ENCODE measurements around the gene MAST4. TPM values are rescaled to one million over a fixed set of nuclear protein-coding genes. Genes with fewer than 3 reads are reported as not detected.

Gene MAST4
- polyA plus RNA-seq, 1 experiment: 11.6 TPM

- TF ChIP-seq CTCF (IDR thresholded peaks at IDR 0.05; ENCODE audit: low read depth, low read length): no peak
- H3K27ac ChIP-seq (ENCODE audit: low read depth, low read length): no peak overlapping the region
- POLR2A ChIA-PET: no interaction called here
- H3K27me3 ChIP-seq (ENCODE audit: control insufficient read depth, insufficient read depth, low read length): no peaks in the 10 kb centered on the region
- H3K9me3 ChIP-seq (ENCODE audit: control insufficient read depth, insufficient read depth, low read length): no peaks in the 10 kb centered on the region
- no peak for DNase-seq (ENCODE audit: low read depth, low spot score)
- CTCF ChIA-PET: no interaction called here
- H3K4me3 ChIP-seq (ENCODE audit: low read depth, low read length): no peak overlapping the region
Measured at GRCh38 chr5:66710557-66711088, 114.4 kb downstream of the MAST4 start.

- no peak for TF ChIP-seq CTCF (IDR thresholded peaks at IDR 0.05; ENCODE audit: low read depth, low read length)
- Histone ChIP-seq H3K4me3 (ENCODE audit: low read depth, low read length) (no peak overlapping the region), H3K27me3 (ENCODE audit: control insufficient read depth, insufficient read depth, low read length) (no peaks in the 10 kb centered on the region), H3K27ac (ENCODE audit: low read depth, low read length) (no peak overlapping the region), H3K9me3 (ENCODE audit: control insufficient read depth, insufficient read depth, low read length) (no peaks in the 10 kb centered on the region)
- no peak for DNase-seq (ENCODE audit: low read depth, low spot score)
- CTCF ChIA-PET: no interaction called here
- POLR2A ChIA-PET: no interaction called here
Measured at GRCh38 chr5:66713998-66714397, 117.8 kb downstream of the MAST4 start.

- Histone ChIP-seq H3K4me3 (ENCODE audit: low read depth, low read length) (no peak overlapping the region), H3K27me3 (ENCODE audit: control insufficient read depth, insufficient read depth, low read length) (no peaks in the 10 kb centered on the region), H3K27ac (ENCODE audit: low read depth, low read length) (no peak overlapping the region), H3K9me3 (ENCODE audit: control insufficient read depth, insufficient read depth, low read length) (no peaks in the 10 kb centered on the region)
- no peak for TF ChIP-seq CTCF (IDR thresholded peaks at IDR 0.05; ENCODE audit: low read depth, low read length)
- DNase-seq (ENCODE audit: low read depth, low spot score): no peak
- CTCF ChIA-PET: no interaction called here
- POLR2A ChIA-PET: no interaction called here
Measured at GRCh38 chr5:66717455-66718373, 121.5 kb downstream of the MAST4 start.

- CTCF ChIA-PET: no interaction called here
Measured at GRCh38 chr5:66718374-66719002, 122.3 kb downstream of the MAST4 start.

More at GRCh38 chr5:66718374-66719002, 122.3 kb downstream of the MAST4 start:
- Histone ChIP-seq H3K27me3 (ENCODE audit: control insufficient read depth, insufficient read depth, low read length) (no peaks in the 10 kb centered on the region), H3K4me3 (ENCODE audit: low read depth, low read length) (no peak overlapping the region), H3K27ac (ENCODE audit: low read depth, low read length) (no peak overlapping the region), H3K9me3 (ENCODE audit: control insufficient read depth, insufficient read depth, low read length) (no peaks in the 10 kb centered on the region)
- POLR2A ChIA-PET: no interaction called here
- TF ChIP-seq CTCF (IDR thresholded peaks at IDR 0.05; ENCODE audit: low read depth, low read length): no peak
- DNase-seq (ENCODE audit: low read depth, low spot score): no peak
